ENCODE data around the gene ASAP3.

DNA sequence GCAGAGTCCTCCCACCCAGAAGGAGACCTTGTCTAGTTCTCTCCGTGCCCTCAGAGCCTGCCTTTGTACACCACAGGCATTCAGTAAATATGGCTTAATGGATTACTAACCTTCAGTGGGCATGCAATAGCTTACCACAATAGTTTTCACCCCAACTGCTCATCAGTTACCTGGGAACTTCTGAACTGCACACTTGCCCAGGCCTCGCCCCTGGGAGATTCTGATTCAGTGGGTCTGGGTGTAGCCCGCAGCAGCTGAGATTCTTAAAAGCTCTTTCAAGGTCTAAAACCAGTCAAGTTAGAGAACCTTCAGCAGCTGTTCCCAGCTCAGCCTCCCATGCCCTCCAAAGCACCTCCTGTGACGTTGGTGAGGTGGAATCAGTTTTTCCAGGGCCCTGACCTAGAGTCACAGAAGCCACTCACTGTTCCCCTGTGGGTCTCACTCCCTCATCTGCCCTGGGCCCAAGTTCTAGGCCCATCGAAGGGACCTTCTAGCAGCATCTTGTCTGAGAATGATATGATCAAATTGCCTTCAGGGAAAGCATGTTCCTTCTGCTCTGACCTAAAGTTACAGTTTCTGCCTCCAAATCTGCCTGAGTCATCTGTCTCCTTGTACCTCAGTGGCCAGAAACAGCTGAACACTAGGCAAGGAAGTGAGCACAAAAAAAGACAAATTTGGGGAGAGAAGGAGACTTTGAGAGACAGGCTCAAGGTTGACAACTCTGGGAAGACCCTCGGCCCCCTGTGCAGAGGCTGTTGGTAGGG lies 10.8 kb downstream of the ASAP3 start:
- TF ChIP-seq CTCF (IDR thresholded peaks at IDR 0.05) (no peak), POLR2A (IDR thresholded peaks at IDR 0.05) (no peak)
